ENCODE results near the gene AGL.

Gene AGL

DNA sequence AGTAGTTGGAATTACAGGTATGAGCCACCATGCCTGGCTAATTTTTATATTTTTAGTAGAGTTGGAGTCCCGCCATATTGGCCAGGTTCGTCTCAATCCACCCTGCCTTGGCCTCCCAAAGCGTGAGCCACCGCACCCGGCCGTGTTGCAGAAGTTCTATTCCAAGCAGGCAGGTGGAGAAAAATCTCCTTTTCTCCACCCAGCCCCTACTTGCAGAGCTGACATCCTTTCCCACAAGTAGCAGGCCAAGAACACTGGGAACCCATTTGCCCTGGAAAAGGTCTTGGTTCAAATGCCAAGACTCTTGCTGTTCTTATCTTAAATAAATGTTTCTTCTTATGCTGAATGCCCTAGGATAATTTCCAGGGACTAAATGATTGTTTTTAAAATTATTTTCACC is 17.5 kb downstream of the AGL start:
- no peak for DNase-seq (ENCODE audit: low read depth in 2 of 2)
- TF ChIP-seq, protein P1, sequence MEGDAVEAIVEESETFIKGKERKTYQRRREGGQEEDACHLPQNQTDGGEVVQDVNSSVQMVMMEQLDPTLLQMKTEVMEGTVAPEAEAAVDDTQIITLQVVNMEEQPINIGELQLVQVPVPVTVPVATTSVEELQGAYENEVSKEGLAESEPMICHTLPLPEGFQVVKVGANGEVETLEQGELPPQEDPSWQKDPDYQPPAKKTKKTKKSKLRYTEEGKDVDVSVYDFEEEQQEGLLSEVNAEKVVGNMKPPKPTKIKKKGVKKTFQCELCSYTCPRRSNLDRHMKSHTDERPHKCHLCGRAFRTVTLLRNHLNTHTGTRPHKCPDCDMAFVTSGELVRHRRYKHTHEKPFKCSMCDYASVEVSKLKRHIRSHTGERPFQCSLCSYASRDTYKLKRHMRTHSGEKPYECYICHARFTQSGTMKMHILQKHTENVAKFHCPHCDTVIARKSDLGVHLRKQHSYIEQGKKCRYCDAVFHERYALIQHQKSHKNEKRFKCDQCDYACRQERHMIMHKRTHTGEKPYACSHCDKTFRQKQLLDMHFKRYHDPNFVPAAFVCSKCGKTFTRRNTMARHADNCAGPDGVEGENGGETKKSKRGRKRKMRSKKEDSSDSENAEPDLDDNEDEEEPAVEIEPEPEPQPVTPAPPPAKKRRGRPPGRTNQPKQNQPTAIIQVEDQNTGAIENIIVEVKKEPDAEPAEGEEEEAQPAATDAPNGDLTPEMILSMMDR (IDR thresholded peaks at IDR 0.05; ENCODE audit: low read depth, low read length), result no peak
- no peak overlapping the region for H3K4me3 ChIP-seq (replicated peaks in 1 of 2; ENCODE audit: low read depth in 2 of 2, low read length in 2 of 2)

DNA sequence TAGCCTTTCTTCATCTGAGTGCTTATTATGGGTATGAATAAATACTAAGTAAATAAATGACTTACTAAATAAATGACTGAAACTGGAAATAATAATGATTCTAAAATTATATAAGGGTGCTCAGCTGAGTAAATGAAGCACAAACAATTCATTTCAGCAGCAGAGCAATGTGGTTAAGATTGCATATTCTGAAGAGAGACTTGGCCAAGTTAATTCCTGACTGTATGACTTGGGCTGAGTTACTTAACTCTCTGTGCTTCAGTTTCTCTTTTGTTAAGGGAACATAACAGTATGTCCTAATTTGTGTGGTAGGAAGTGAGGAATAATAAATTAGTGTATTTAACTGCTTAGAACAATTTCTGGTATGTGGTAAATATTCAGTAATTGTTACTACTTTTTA is 19.1 kb downstream of the AGL start:
- DNase-seq (ENCODE audit: low read depth in 2 of 2), result peak; percentile 58 to 72
- TF ChIP-seq, protein P1 (IDR thresholded peaks at IDR 0.05; ENCODE audit: low read depth, low read length), result no peak

DNA sequence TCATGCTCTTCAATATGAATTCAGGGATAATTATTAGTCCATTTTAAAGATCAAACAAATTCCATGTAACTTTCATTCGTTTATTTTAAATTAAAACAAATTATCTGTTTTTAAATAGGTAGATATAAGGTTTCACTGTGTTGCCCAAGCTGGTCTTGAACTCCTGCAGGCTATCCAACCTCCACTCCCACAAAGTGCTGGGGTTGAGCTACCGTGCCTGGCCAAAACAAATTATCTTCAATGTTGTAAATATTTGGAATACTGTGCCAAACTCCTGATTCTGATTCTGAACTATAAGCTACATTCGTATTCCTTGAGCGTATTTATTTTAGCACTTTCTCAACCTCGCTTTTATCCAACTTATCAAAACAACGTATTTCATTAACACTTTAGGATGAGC is 19.6 kb downstream of the AGL start:
- TF ChIP-seq, protein P1 (IDR thresholded peaks at IDR 0.05; ENCODE audit: low read depth, low read length), result no peak
- H3K4me3 ChIP-seq (replicated peaks in 1 of 2; ENCODE audit: low read depth in 2 of 2, low read length in 2 of 2), result no peak overlapping the region
- DNase-seq (ENCODE audit: low read depth in 2 of 2), result no peak

More for the DNA sequence above, 19.1 kb downstream of the AGL start:
- H3K4me3 ChIP-seq (replicated peaks in 1 of 2; ENCODE audit: low read depth in 2 of 2, low read length in 2 of 2), result no peak overlapping the region

DNA sequence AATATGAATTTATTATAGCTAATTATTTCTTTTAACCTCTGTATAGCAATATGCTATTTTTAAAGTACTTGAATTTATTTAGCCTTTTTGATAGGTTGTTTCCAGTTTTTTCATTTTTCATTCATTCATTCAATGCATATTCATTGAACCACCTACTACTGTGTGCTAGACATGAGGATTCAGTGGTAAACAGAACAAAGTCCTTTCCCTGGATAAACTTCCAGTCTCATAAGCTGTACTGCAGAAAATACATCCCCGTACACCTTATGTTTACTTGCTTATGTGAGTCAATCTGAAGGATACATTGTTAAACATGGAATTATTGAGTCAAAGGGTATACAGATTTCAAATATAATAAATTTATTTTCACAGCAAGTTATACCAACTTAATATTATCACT is 21.9 kb downstream of the AGL start:
- H3K4me3 ChIP-seq (replicated peaks in 1 of 2; ENCODE audit: low read depth in 2 of 2, low read length in 2 of 2), result no peak overlapping the region
- DNase-seq (ENCODE audit: low read depth in 2 of 2), result no peak
- TF ChIP-seq, protein P1 (IDR thresholded peaks at IDR 0.05; ENCODE audit: low read depth, low read length), result no peak

DNA sequence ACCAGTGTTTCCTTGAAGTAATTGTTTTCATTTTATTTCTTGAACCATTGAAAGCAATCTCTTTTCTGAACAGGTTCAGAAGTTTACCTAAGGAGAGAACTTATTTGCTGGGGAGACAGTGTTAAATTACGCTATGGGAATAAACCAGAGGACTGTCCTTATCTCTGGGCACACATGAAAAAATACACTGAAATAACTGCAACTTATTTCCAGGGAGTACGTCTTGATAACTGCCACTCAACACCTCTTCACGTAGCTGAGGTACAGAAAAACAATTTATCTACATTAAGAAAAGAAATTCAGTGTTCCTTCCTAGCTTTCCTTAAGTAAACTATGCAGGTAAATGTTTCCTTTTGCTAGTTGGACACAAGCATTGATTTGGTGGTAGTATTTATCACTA is 27.4 kb downstream of the AGL start:
- no peak overlapping the region for H3K4me3 ChIP-seq (replicated peaks in 1 of 2; ENCODE audit: low read depth in 2 of 2, low read length in 2 of 2)
- no peak for DNase-seq (ENCODE audit: low read depth in 2 of 2)
- TF ChIP-seq, protein P1 (IDR thresholded peaks at IDR 0.05; ENCODE audit: low read depth, low read length), result no peak

DNA sequence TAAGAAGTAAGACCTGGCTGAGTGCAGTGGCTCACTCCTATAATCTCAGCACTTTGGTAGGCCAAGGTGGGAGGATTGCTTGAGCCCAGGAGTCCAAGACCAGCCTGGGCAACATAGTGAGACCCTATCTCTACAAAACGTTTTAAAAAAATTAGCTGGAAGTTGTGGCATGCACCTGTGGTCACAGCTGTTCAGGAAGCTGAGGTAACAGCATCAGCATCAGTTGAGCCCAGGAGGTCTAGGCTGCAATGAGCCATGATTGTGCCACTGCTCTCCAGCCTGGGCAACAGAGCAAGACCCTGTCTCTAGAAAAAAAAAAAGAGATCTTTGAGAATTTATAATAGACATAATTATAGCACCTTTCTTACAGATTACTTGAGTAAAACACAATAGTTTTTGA is 36.0 kb downstream of the AGL start:
- TF ChIP-seq, protein P1 (IDR thresholded peaks at IDR 0.05; ENCODE audit: low read depth, low read length), result no peak
- no peak for DNase-seq (ENCODE audit: low read depth in 2 of 2)
- H3K4me3 ChIP-seq (replicated peaks in 1 of 2; ENCODE audit: low read depth in 2 of 2, low read length in 2 of 2), result no peak overlapping the region

DNA sequence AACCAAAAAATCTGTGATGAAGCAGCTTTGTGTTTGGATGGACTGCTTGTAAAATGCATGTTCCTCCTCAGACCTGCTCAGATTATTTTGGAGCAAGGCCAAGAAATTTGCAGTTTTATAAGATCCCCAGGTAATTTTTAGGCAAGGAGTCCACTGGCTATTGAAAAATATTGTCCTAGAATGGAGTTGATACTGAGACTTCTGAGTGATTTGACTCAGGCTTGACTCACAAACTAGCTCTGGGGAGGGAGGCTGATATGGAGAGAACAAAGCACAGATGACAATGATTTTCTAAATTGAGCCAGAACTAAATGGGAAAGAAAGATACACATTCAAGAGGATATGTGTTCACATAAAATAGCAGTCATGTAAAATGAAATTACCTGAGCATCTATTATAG is 36.7 kb downstream of the AGL start:
- TF ChIP-seq, protein P1 (IDR thresholded peaks at IDR 0.05; ENCODE audit: low read depth, low read length), result no peak
- H3K4me3 ChIP-seq (replicated peaks in 1 of 2; ENCODE audit: low read depth in 2 of 2, low read length in 2 of 2), result no peak overlapping the region
- peak in 1 of 2 donors; percentile 41 for DNase-seq (ENCODE audit: low read depth in 2 of 2)

All from cardiac fibroblast (primary cell).